ENCODE results near the gene ETV3.

GRCh38 chr1:157151506-157151905 lies 13.3 kb upstream of the ETV3 start:
- TF ChIP-seq CTCF (IDR thresholded peaks at IDR 0.05) (no peak), POLR2A (IDR thresholded peaks at IDR 0.05) (no peak), POLR2AphosphoS5 (IDR thresholded peaks at IDR 0.05) (no peak)

All from prostate gland (tissue), 2 donors.